ENCODE results near the gene MINDY4.

GRCh38 chr7:30930621-30931020, 159.4 kb downstream of the MINDY4 start:
- TF ChIP-seq EZH2phosphoT487 (conservative IDR thresholded peaks at IDR 0.05; ENCODE audit: low read length) (no peak), CTCF (IDR thresholded peaks at IDR 0.05; ENCODE audit: insufficient read depth, low read length, poor library complexity, severe bottlenecking) (no peak)

All from SU-DHL-6 (cell line).